Panc1 (cell line): Measurements from ENCODE around the gene ZNF350.

ENCODE experiments used
- TCF7L2 ChIP-seq: IDR thresholded peaks from 2 replicates; pipeline ENCODE4 v1.6.1; 2011; ENCODE audit warnings: mild to moderate bottlenecking, low read depth, low read length, inconsistent platforms
- TF ChIP-seq, protein P1 (sequence below): fragments of 450-650 bp; IDR thresholded peaks from 2 replicates; pipeline ENCODE4 v1.5.1; 2017; ENCODE audit warnings: mild to moderate bottlenecking
- TF ChIP-seq, protein P2 (sequence below), 2 experiments: IDR thresholded peaks; 2 replicates each; pipeline ENCODE4 v1.6.1; 2011 to 2012; ENCODE audit warnings: low read depth in 2 of 2, control low read depth in 1 of 2, low read length in 1 of 2, mild to moderate bottlenecking in 1 of 2, moderate library complexity in 1 of 2; ENCODE audit not compliant: insufficient read depth in 1 of 2

DNA sequence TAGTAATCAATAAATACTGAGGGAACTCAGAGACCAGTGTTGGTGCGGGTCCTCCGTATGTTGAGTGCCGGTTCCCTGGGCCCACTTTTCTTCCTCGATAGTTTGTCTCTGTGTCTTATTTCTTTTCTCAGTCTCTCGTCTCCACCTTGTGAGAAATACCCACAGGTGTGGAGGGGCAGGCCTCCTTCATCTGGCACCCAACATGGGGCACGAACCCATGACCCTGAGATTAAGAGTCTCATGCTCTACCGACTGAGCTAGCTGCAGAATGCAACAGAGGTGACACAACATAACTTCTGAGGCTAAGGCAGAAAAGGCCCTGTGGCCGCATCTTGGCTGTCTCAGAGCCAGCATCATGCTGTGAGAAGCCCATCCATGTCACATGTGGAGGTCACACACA lies 64.7 kb downstream of the ZNF350 start:
- TF ChIP-seq, protein P1, sequence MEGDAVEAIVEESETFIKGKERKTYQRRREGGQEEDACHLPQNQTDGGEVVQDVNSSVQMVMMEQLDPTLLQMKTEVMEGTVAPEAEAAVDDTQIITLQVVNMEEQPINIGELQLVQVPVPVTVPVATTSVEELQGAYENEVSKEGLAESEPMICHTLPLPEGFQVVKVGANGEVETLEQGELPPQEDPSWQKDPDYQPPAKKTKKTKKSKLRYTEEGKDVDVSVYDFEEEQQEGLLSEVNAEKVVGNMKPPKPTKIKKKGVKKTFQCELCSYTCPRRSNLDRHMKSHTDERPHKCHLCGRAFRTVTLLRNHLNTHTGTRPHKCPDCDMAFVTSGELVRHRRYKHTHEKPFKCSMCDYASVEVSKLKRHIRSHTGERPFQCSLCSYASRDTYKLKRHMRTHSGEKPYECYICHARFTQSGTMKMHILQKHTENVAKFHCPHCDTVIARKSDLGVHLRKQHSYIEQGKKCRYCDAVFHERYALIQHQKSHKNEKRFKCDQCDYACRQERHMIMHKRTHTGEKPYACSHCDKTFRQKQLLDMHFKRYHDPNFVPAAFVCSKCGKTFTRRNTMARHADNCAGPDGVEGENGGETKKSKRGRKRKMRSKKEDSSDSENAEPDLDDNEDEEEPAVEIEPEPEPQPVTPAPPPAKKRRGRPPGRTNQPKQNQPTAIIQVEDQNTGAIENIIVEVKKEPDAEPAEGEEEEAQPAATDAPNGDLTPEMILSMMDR = no peak
- no peak for TF ChIP-seq TCF7L2
- TF ChIP-seq, protein P2, sequence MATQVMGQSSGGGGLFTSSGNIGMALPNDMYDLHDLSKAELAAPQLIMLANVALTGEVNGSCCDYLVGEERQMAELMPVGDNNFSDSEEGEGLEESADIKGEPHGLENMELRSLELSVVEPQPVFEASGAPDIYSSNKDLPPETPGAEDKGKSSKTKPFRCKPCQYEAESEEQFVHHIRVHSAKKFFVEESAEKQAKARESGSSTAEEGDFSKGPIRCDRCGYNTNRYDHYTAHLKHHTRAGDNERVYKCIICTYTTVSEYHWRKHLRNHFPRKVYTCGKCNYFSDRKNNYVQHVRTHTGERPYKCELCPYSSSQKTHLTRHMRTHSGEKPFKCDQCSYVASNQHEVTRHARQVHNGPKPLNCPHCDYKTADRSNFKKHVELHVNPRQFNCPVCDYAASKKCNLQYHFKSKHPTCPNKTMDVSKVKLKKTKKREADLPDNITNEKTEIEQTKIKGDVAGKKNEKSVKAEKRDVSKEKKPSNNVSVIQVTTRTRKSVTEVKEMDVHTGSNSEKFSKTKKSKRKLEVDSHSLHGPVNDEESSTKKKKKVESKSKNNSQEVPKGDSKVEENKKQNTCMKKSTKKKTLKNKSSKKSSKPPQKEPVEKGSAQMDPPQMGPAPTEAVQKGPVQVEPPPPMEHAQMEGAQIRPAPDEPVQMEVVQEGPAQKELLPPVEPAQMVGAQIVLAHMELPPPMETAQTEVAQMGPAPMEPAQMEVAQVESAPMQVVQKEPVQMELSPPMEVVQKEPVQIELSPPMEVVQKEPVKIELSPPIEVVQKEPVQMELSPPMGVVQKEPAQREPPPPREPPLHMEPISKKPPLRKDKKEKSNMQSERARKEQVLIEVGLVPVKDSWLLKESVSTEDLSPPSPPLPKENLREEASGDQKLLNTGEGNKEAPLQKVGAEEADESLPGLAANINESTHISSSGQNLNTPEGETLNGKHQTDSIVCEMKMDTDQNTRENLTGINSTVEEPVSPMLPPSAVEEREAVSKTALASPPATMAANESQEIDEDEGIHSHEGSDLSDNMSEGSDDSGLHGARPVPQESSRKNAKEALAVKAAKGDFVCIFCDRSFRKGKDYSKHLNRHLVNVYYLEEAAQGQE (IDR thresholded peaks at IDR 0.05; ENCODE audit: insufficient read depth in 1 of 2, low read depth in 2 of 2, low read length in 1 of 2) = no peak
